ENCODE measurements around the gene FNDC4.

GRCh38 chr2:27489498-27490397 is 5.3 kb downstream of the FNDC4 start, which contains the start of gene IFT172:
- no peak for TF ChIP-seq FOXP2 (optimal IDR thresholded peaks at IDR 0.05; ENCODE audit: control extremely low read depth, extremely low read length, insufficient read depth)
- TF ChIP-seq POLR2AphosphoS5 (IDR thresholded peaks at IDR 0.05; ENCODE audit: borderline replicate concordance, low read depth, low read length): peak; percentile 88; the same call in 1 of the 2 replicates
